IMR-90 (cell line): ENCODE results near the gene GH2.
"Not testable (repeated sequence)": the region's sequence is repeated elsewhere in the genome, so short reads cannot be mapped to it uniquely, and the experiment has no call there.

Experiments
- CTCF ChIP-seq: conservative IDR thresholded peaks from 2 replicates; pipeline ENCODE4 v1.5.1; 2012; ENCODE audit warnings: mild to moderate bottlenecking, low read depth, low read length, improper control_type of control experiment
- POLR2A ChIP-seq: IDR thresholded peaks from 2 replicates; pipeline ENCODE4 v1.6.1; 2012; ENCODE audit warnings: mild to moderate bottlenecking, low read depth, low read length
- RFX5 ChIP-seq: IDR thresholded peaks from 2 replicates; pipeline ENCODE4 v1.8.0; 2012; ENCODE audit warnings: low read depth, mild to moderate bottlenecking, low read length, moderate library complexity

- TF ChIP-seq CTCF, RFX5, POLR2A: not testable (repeated sequence)
Measured at GRCh38 chr17:63915753-63916152, 34.0 kb upstream of the GH2 start.
